IPS-18c (cell line): Measurements from ENCODE around the gene SETD1B.
A peak's percentile ranks its signal among the peaks of the same experiment; 100 is the strongest.

Experiments used
- H3K4me3 ChIP-seq: 2 replicates; pipeline ENCODE4 v1.7.0; 2013; ENCODE audit warnings: low read depth, mild to moderate bottlenecking, low read length, moderate library complexity; ENCODE audit not compliant: insufficient read depth
- H3K9me3 ChIP-seq: one replicate; pipeline ENCODE4 v1.6.1; 2013; ENCODE audit warnings: mild to moderate bottlenecking, low read length, moderate library complexity; ENCODE audit not compliant: control insufficient read depth, insufficient read depth

Gene SETD1B

DNA sequence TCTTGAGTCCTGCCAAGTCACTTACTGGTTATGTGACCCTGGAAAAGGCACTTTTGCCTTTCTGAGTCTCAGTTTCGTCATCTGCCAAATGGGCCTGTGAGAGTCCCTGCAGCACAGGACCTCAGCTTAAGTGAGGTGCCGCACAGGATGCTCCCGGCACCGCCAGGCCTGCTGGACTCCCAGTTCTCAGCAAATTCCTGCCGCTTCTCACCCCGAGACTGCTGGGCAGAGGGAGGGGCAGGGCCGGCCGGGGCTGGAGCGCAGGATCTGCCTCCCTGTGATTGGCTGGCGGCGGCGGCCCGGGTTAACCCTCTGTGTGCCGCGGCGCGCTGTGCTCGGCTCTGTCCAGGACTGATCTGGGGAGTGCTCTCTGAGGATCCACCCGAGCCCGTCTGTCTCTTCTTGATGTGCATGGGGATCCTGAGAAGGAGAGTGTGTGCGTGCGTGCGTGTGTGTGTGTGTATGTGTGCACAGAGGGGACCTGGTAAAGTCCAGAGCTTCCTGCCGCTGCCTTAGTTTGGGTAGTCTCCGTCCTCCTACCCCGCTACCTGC is 8.6 kb downstream of the SETD1B start:
- no peaks in the 10 kb centered on the region for H3K9me3 ChIP-seq
- peak overlapping the region; percentile 95 for H3K4me3 ChIP-seq

DNA sequence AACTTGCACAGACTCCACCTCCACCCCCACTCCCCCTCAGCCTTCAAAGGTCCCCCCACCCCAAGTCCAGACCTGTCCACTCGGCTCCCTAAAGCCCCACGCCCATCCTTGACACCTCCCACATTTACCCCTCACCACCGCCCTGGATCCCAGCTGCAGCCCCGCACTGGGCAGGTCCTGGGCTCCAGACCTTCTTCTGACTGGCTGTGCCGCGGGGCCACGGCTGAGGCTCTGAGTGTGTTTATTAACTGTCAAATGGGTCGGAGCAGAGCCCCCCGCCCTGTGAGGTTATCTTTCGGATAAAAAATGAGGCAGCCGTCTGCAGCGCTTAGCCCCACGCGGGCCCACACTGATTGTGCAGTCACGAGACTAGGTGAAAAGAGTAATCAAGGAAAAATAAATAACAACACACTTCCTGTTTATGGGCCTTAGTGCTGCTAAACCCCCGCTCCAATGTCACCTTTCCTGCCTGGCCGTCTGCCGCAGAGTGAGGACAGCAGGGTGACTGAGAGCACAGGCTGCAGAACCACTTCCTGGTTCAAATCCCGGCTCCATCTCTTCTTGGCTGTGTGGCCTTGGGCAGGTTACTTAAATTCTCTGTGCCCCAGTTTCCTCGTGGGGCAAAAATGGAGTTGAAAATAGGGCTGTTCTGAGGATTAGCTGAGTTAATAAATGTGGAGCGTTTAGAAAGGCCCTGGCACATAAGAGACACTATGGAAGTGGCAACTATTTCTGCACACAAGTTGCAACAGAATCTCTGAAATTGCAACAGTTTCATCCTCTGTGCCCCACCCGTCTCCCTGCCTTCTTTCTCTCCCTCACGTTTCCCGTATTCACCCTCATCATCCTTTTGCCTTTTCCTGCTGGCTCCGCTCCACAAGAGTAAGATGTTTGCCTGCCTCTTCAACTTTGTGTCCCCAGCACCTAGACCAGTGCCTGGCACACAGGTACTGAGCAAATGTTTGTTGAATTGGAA is 9.4 kb downstream of the SETD1B start:
- Histone ChIP-seq H3K4me3 (peak overlapping the region; percentile 95), H3K9me3 (no peaks in the 10 kb centered on the region)

DNA sequence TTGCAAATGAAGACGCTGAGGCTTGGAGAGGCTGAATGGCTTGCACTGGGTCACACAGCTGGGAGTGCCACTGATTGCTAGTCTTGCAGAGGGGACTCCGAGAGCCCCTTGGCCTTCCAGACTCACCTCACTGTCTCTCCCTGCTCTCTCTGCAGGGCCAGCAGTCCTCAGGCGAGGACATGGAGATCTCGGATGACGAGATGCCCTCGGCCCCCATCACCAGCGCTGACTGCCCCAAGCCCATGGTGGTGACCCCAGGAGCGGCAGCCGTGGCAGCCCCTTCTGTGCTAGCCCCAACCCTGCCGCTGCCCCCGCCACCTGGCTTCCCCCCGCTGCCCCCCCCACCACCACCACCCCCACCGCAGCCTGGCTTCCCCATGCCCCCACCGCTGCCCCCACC is 10.1 kb downstream of the SETD1B start:
- Histone ChIP-seq H3K4me3 (no peak overlapping the region), H3K9me3 (no peaks in the 10 kb centered on the region)

DNA sequence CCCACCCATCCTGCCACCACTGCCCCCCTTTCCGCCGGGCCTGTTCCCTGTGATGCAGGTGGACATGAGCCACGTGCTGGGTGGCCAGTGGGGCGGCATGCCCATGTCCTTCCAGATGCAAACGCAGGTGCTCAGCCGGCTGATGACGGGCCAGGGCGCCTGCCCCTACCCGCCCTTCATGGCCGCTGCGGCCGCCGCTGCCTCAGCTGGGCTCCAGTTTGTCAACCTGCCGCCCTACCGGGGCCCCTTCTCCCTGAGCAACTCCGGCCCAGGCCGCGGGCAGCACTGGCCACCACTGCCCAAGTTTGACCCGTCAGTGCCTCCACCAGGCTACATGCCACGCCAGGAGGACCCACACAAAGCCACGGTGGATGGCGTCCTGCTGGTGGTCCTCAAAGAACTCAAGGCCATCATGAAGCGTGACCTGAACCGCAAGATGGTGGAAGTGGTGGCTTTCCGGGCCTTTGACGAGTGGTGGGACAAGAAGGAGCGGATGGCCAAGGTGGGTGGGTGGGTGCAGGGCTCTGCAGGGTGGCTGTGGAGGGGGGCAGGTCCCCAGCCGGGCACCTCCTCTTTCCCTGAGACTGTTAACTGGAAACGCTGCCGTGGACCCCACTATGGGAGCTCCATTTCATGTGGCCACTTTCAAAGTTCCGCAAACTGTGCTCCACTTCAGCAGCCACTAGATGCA is 10.8 kb downstream of the SETD1B start:
- H3K4me3 ChIP-seq = no peak overlapping the region
- H3K9me3 ChIP-seq = no peaks in the 10 kb centered on the region

DNA sequence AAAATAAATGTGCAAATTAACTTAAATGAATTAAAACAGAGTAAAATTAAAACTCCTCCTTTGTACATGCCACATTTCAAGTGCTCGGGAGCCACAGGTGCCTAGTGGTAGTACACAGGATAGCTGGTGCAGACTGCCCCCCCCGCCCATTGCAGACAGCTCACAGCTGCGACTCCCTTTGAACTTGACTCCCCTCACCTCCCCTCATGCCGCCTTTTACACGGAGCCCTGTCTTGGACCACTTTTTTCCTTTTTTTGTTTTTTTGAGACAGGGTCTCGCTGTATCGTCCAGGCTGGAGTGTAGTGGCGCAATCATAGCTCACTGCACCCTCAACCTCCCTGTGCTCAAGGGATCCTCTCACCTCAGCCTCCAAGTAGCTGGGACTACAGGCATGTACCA is 11.5 kb downstream of the SETD1B start:
- no peaks in the 10 kb centered on the region for H3K9me3 ChIP-seq
- H3K4me3 ChIP-seq = no peak overlapping the region

DNA sequence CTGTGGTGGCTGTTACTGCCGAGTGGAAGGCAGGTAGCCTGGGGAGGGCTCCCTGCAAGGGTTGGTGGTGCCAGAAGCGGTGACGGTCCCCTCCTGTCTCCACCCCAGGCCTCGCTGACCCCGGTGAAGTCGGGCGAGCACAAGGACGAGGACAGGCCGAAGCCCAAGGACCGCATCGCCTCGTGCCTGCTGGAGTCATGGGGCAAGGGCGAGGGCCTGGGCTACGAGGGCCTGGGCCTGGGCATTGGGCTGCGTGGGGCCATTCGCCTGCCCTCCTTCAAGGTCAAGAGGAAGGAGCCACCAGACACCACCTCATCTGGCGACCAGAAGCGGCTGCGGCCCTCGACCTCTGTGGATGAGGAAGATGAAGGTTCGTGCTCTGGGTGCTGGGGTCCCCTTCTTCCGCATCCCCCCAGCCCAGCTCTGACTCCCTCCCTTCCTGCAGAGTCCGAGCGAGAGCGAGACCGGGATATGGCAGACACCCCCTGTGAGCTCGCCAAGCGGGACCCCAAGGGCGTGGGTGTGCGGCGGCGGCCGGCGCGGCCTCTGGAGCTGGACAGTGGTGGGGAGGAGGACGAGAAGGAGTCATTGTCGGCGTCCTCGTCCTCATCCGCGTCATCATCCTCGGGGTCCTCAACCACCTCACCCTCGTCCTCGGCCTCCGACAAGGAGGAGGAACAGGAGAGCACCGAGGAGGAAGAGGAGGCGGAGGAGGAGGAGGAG is 13.3 kb downstream of the SETD1B start:
- Histone ChIP-seq H3K4me3 (no peak overlapping the region), H3K9me3 (no peaks in the 10 kb centered on the region)

DNA sequence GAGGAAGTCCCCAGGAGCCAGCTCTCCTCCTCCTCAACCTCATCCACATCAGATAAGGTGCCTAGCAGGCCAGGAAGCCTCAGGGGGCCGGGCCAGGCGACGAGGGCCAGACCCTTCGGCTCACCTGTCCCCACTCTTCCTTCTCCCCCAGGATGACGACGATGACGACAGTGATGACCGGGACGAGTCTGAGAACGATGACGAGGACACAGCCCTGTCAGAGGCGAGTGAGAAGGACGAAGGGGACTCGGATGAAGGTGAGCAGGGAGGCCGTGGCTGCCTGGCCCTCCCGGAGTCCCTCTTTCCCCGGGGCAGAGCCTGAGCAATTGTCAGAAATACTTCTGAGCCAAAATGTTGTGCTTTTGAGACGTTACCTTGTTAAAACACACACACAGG is 13.8 kb downstream of the SETD1B start:
- no peaks in the 10 kb centered on the region for H3K9me3 ChIP-seq
- no peak overlapping the region for H3K4me3 ChIP-seq

DNA sequence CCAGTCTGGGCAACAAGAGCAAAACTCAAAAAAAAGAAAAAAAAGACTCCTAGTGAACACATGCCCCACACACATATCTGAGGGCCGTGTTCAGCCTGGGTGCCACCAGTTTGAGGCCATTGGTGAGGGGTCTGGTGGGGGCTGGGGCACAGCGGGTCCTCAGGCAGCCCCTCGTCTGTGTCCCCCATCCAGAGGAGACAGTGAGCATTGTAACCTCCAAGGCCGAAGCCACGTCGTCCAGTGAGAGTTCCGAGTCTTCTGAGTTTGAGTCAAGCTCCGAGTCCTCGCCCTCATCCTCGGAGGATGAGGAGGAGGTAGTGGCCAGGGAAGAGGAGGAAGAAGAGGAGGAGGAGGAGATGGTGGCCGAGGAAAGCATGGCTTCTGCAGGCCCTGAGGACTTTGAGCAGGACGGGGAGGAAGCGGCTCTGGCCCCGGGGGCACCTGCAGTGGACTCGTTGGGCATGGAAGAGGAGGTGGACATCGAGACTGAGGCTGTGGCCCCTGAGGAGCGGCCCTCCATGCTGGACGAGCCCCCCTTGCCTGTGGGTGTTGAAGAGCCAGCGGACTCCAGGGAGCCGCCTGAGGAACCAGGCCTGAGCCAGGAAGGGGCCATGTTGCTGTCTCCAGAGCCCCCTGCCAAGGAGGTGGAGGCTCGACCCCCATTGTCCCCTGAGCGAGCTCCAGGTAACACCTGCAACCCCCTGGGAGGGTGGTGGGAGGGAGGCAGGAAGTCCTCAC is 15.6 kb downstream of the SETD1B start:
- Histone ChIP-seq H3K4me3 (no peak overlapping the region), H3K9me3 (peaks cover 2% of the 10 kb centered on the region)

DNA sequence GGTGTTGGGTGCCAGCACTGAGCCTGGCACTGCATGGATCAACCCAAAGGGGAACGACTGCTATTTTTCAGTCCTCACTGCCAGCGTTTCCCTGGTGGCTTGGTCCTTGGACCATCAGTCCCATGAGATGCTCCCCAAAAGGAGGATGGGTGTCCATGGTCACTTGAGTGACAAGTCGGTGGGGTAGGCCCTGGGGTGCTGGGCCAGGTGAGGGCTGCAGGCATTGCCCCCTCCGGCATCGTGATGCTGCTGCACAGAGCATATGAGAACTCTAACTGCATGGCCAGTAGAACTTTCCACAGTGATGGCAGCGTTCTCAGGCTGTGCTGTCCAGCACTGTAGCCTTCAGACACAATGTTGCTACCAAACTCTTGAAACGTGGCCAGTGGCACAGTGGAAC is 16.2 kb downstream of the SETD1B start:
- H3K9me3 ChIP-seq = peaks cover 2% of the 10 kb centered on the region

DNA sequence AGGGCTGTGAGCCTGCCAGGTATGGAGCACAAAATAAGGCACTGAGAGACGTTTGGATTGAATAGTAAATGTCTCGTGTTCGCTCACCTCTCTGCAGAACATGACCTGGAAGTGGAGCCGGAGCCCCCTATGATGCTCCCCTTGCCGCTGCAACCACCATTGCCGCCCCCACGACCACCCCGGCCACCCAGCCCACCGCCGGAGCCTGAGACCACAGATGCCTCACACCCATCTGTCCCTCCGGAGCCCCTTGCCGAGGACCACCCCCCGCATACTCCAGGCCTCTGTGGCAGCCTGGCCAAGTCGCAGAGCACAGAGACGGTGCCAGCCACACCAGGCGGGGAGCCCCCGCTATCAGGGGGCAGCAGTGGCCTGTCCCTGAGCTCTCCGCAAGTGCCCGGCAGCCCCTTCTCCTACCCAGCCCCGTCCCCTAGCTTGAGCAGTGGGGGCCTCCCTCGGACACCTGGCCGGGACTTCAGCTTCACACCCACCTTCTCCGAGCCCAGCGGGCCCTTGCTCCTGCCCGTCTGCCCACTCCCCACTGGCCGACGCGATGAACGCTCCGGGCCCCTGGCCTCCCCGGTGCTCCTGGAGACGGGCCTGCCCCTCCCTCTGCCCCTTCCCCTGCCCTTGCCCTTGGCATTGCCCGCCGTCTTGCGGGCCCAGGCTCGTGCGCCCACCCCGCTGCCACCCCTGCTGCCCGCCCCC is 18.7 kb downstream of the SETD1B start:
- H3K4me3 ChIP-seq = no peak overlapping the region
- peaks cover 2% of the 10 kb centered on the region for H3K9me3 ChIP-seq

More for the DNA sequence above, 16.2 kb downstream of the SETD1B start:
- no peak overlapping the region for H3K4me3 ChIP-seq

DNA sequence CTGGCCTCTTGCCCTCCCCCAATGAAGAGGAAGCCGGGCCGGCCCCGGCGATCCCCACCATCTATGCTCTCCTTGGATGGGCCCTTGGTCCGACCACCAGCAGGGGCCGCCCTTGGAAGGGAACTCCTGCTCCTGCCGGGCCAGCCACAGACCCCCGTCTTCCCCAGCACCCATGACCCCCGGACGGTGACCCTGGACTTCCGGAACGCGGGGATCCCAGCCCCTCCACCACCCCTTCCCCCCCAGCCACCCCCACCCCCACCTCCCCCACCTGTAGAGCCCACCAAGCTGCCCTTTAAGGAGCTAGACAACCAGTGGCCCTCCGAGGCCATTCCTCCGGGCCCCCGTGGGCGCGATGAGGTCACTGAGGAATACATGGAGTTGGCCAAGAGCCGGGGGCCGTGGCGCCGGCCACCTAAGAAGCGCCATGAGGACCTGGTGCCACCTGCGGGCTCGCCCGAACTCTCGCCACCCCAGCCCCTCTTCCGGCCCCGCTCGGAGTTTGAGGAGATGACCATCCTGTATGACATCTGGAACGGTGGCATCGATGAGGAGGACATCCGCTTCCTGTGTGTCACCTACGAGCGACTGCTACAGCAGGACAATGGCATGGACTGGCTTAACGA is 19.4 kb downstream of the SETD1B start:
- Histone ChIP-seq H3K4me3 (no peak overlapping the region), H3K9me3 (peaks cover 2% of the 10 kb centered on the region)

DNA sequence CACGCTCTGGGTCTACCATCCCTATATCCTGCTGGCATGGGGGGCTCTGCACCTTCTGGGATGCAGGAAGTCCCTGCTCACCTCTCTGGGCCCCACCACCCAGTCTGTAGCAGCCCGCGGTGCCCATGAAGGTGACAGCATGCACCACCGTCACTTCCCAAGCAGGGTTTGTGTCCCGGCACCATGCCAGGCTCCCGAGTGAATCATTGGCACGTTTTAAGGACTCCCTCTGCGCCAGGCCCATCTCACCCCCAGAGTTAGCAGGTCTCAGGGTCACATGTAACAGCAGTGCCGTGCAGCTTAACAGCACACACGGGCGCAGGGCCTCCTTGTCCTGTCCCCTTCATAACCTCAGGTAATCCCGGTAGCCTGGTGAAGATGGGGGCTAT is 19.9 kb downstream of the SETD1B start:
- H3K4me3 ChIP-seq = no peak overlapping the region
- H3K9me3 ChIP-seq = peaks cover 2% of the 10 kb centered on the region

DNA sequence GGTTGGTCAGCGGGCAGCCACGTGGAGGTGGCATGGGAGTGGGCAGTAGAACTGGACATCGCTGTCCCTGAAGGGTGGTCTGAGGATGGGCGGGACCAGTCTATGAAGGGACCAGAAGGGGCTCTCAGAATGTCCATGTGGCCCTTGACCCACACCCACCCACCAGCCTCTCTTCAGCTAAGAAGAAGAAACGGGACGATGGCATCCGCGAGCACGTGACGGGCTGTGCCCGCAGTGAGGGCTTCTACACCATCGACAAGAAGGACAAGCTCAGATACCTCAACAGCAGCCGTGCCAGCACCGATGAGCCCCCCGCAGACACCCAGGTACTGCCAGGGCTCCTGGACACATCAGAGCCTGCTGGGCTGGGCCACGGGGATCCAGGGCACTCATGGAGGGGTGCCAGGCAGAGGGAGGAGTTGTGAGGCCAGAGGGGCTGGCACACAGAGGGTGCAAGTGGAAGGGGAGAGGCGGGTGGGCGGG is 21.3 kb downstream of the SETD1B start:
- H3K9me3 ChIP-seq = peaks cover 2% of the 10 kb centered on the region
- no peak overlapping the region for H3K4me3 ChIP-seq

DNA sequence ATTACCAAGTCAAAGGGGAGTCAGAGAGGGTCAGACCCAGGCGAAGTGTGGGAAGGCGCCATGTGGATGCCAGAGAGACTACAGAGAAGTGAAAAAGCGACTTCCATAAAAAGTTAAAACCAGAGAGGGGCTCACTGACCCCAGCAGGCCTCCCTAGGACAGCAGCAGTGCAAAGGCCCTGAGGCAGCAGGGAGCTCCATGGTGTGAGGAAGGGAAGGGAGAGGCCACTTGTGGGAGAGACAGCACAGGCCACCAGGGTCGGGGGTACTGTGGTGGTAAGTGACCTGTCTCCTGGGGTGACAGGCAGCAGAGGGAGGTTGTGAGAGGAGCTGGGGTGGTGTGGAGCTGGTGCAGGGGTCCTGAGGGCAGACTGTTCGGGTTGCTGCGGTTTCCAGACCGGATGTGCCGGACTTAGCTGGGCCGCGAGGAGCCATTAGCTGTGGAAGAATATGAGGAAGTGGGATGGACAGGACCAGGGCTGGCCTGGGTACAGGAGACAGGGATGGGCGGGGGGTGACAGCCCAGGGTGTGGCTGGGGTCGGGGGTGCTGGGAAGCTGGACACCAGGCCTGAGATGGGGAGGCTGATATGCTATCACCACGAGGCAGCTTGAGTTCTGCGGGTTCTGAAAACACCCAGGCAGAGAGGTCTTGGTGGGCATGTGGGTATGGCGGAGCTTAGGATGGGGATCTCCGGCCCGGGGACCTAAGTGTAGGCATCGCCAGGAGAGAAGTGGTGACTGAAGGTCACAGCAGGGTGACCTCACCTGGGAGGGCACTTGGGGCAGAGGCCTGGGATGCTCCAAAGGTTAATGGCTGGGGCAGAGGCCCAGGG is 22.7 kb downstream of the SETD1B start:
- Histone ChIP-seq H3K4me3 (no peak overlapping the region), H3K9me3 (peaks cover 2% of the 10 kb centered on the region)
